ENCODE results near the gene BAIAP2L2. TPM values are rescaled to one million over a fixed set of nuclear protein-coding genes. Genes with fewer than 3 reads are reported as not detected.
"Not testable (repeated sequence)": the region's sequence is repeated elsewhere in the genome, so short reads cannot be mapped to it uniquely, and the experiment has no call there.

Gene BAIAP2L2
- polyA plus RNA-seq, 1 experiment = 1.3 TPM

- ChIA-PET POLR2A (no interaction called here), CTCF (no interaction called here)
- H3K36me3 ChIP-seq (ENCODE audit: control insufficient read depth, insufficient read depth, low read length) = no peaks in the 10 kb centered on the region
- H3K27me3 ChIP-seq (ENCODE audit: control insufficient read depth, insufficient read depth, low read length) = no peaks in the 10 kb centered on the region
- no peak overlapping the region for H3K4me3 ChIP-seq (ENCODE audit: low read depth, low read length)
- peak; percentile 28 for DNase-seq (ENCODE audit: low read depth)
- TF ChIP-seq CTCF (IDR thresholded peaks at IDR 0.05; ENCODE audit: insufficient read depth, low read depth, low read length) = no peak
Measured at GRCh38 chr22:38148245-38148644, 37.8 kb upstream of the BAIAP2L2 start.

- H3K36me3 ChIP-seq (ENCODE audit: control insufficient read depth, insufficient read depth, low read length); POLR2A ChIA-PET; H3K27me3 ChIP-seq (ENCODE audit: control insufficient read depth, insufficient read depth, low read length); H3K4me3 ChIP-seq (ENCODE audit: low read depth, low read length); DNase-seq (ENCODE audit: low read depth): not testable (repeated sequence)
- CTCF ChIA-PET = interaction anchor here (0.6 to 1.5 kb wide), 4 partner anchors 9 to 414 kb away, joined by 3 to 7 read pairs (median 4); no protein-coding TSS in a partner anchor
Measured at GRCh38 chr22:38146166-38146565, 35.7 kb upstream of the BAIAP2L2 start.

- TF ChIP-seq CTCF (IDR thresholded peaks at IDR 0.05; ENCODE audit: insufficient read depth, low read depth, low read length) = no peak
- POLR2A ChIA-PET = no interaction called here
- H3K36me3 ChIP-seq (ENCODE audit: control insufficient read depth, insufficient read depth, low read length) = peaks cover 2% of the 10 kb centered on the region; the same call in 1 of the 2 replicates
- DNase-seq (ENCODE audit: low read depth) = no peak
- no peak overlapping the region for H3K4me3 ChIP-seq (ENCODE audit: low read depth, low read length)
- CTCF ChIA-PET = interaction anchor here (1.1 to 1.2 kb wide), 2 partner anchors 10 to 29 kb away, joined by 3 to 4 read pairs; no protein-coding TSS in a partner anchor
- H3K27me3 ChIP-seq (ENCODE audit: control insufficient read depth, insufficient read depth, low read length) = no peaks in the 10 kb centered on the region
Measured at GRCh38 chr22:38144025-38144405, 33.5 kb upstream of the BAIAP2L2 start.

- no peaks in the 10 kb centered on the region for H3K27me3 ChIP-seq (ENCODE audit: control insufficient read depth, insufficient read depth, low read length)
- H3K36me3 ChIP-seq (ENCODE audit: control insufficient read depth, insufficient read depth, low read length) = peaks cover 4% of the 10 kb centered on the region
- H3K4me3 ChIP-seq (ENCODE audit: low read depth, low read length) = no peak overlapping the region
- POLR2A ChIA-PET = no interaction called here
- TF ChIP-seq CTCF (IDR thresholded peaks at IDR 0.05; ENCODE audit: insufficient read depth, low read depth, low read length) = no peak
- no peak for DNase-seq (ENCODE audit: low read depth)
- CTCF ChIA-PET = interaction anchor here (1.2 kb wide), 1 partner anchor 28 kb away, joined by 4 read pairs; no protein-coding TSS in a partner anchor
Measured at GRCh38 chr22:38142606-38143005, 32.1 kb upstream of the BAIAP2L2 start.

GRCh38 chr22:38141217-38141973, 30.9 kb upstream of the BAIAP2L2 start:
- Histone ChIP-seq H3K4me3 (ENCODE audit: low read depth, low read length) (no peak overlapping the region), H3K27me3 (ENCODE audit: control insufficient read depth, insufficient read depth, low read length) (no peaks in the 10 kb centered on the region), H3K36me3 (ENCODE audit: control insufficient read depth, insufficient read depth, low read length) (peaks cover 4% of the 10 kb centered on the region)
- no peak for DNase-seq (ENCODE audit: low read depth)
- CTCF ChIA-PET = interaction anchor here (3.3 kb wide), 1 partner anchor 27 kb away, joined by 13 read pairs; no protein-coding TSS in a partner anchor
- no peak for TF ChIP-seq CTCF (IDR thresholded peaks at IDR 0.05; ENCODE audit: insufficient read depth, low read depth, low read length)
- POLR2A ChIA-PET = no interaction called here

Measured in BJ (cell line).